ENCODE measurements around the gene BCAR1. TPM values are rescaled to one million over a fixed set of nuclear protein-coding genes. Genes with fewer than 3 reads are reported as not detected.

The BCAR1 gene
- total and polyA plus RNA-seq, 2 of the 13 experiments (the other 11 are each of a cell fraction or from before 2014, with no cell fraction given): 48.1 to 51.7 TPM

DNA sequence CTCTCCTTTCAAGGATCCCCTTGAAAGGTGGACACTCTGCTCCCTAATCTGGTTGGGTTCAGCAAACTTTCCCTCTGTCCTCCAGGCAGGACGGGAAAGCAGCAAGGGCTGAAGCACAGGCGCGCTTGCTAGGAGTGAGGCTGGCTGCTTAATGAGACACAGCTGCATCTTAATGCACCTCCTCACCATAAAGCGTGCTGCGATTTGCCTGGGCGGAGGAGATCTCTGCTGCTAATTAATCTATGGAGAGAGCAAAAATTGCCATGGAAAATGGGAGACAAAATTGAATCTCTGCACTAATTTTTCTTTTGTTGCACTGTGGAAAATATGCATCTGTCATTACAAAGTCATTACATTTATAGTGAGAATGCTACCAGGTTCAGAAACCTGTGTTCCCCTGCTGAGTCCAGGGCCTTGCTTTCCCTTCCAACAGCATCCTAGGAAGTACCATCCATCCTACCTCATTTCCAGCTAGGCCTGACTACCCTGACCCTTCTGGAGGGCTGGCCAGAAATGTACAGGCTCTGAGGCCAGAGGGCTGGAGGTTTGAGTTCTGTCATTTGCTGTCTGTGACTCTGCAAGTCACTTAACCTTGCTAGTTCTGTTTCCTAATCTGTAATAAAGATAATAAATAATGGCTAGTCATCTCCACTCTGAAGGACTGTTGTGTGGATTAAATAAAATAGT is 43.5 kb upstream of the BCAR1 start:
- no peak overlapping the region for H3K9ac ChIP-seq (ENCODE audit: insufficient read depth, low read depth, low read length)
- no peaks in the 10 kb centered on the region for H3K79me2 ChIP-seq (ENCODE audit: insufficient read depth, low read length)
- H3K9me3 ChIP-seq (ENCODE audit: low read length): no peaks in the 10 kb centered on the region
- TF ChIP-seq SRY (CRISPR knock-in tag; IDR thresholded peaks at IDR 0.05) (no peak), ZNF343 (CRISPR knock-in tag; IDR thresholded peaks at IDR 0.05) (no peak), ZNF747 (CRISPR knock-in tag; IDR thresholded peaks at IDR 0.05; ENCODE audit: borderline replicate concordance) (no peak), FOXK1 (CRISPR knock-in tag; IDR thresholded peaks at IDR 0.05; ENCODE audit: borderline replicate concordance, low read depth) (no peak), SSRP1 (CRISPR knock-in tag; IDR thresholded peaks at IDR 0.05) (no peak), NCOA5 (CRISPR knock-in tag; IDR thresholded peaks at IDR 0.05) (no peak)
- TF ChIP-seq, protein P1, sequence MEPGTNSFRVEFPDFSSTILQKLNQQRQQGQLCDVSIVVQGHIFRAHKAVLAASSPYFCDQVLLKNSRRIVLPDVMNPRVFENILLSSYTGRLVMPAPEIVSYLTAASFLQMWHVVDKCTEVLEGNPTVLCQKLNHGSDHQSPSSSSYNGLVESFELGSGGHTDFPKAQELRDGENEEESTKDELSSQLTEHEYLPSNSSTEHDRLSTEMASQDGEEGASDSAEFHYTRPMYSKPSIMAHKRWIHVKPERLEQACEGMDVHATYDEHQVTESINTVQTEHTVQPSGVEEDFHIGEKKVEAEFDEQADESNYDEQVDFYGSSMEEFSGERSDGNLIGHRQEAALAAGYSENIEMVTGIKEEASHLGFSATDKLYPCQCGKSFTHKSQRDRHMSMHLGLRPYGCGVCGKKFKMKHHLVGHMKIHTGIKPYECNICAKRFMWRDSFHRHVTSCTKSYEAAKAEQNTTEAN (CRISPR knock-in tag; conservative IDR thresholded peaks at IDR 0.05): no peak
- H3K27ac ChIP-seq (ENCODE audit: extremely low read length, insufficient read depth, low read length): no peak overlapping the region
- no peak overlapping the region for H2AFZ ChIP-seq (ENCODE audit: low read length)
- peaks cover 15% of the 10 kb centered on the region for H3K4me1 ChIP-seq (ENCODE audit: insufficient read depth, low read length)
- no peak overlapping the region for H3K4me3 ChIP-seq (replicated peaks in 1 of 3; ENCODE audit: insufficient read depth in 1 of 3, low read depth in 2 of 3, low read length in 3 of 3)
- WGBS (ENCODE audit: low lambda C conversion rate): 97% methylated on average over 6 of the region's 6 CpGs
- intact Hi-C loops (cut with micrococcal nuclease; ENCODE audit: unreplicated experiment) (no loop called here), in situ Hi-C loops (cut with HindIII; ENCODE audit: extremely low pct_ligation_motif_present, low pct_unique_long_range_greater_than_20kb) (no loop called here)
- H4K20me1 ChIP-seq (ENCODE audit: insufficient read depth, low read length): no peaks in the 10 kb centered on the region
- no peak for DNase-seq (ENCODE audit: low spot score)
- H3K4me2 ChIP-seq (ENCODE audit: low read depth, low read length): no peak overlapping the region
- FAIRE-seq: no peak
- no peak for ATAC-seq
- BruUV-seq (replicated peaks): no TSS peak
- H3K36me3 ChIP-seq (replicated peaks in 1 of 2; ENCODE audit: control insufficient read depth in 1 of 2, insufficient read depth in 2 of 2, low read length in 2 of 2): peaks cover 46 to 85% of the 10 kb centered on the region in 2 experiments
- POLR2A ChIA-PET: interaction anchor here (1.3 to 4.4 kb wide), 2 partner anchors 10 to 50 kb away, joined by 3 to 21 read pairs; no protein-coding TSS in a partner anchor
- CTCF ChIA-PET (ENCODE audit: low intra/inter-chr PET ratio, low total read pairs): no interaction called here
- no peaks in the 10 kb centered on the region for H3K27me3 ChIP-seq (ENCODE audit: control insufficient read depth in 1 of 2, insufficient read depth in 2 of 2, low read length in 2 of 2)

DNA sequence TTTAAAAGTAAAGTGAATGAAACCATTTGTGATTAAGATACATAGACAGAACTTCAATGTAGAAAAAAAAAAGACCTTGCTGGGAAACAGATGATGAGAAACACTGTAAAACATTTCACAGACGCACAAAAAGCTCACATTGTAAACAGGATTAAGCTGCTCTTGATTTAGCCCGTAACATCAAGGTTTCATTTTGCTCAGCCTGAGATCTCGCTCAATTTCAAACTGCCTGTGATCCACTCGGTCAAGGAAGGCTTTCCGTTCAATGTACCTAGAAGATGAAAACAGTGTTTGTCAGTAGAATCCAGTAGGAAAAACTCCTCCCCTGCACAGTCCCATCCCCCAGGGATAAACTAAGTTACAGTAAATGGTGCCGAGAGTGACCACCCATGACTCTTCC is 42.3 kb upstream of the BCAR1 start:
- H3K9me3 ChIP-seq (ENCODE audit: low read length): no peaks in the 10 kb centered on the region
- peaks cover 22% of the 10 kb centered on the region for H3K4me1 ChIP-seq (ENCODE audit: insufficient read depth, low read length)
- in situ Hi-C loops (cut with HindIII; ENCODE audit: extremely low pct_ligation_motif_present, low pct_unique_long_range_greater_than_20kb): no loop called here
- 98% methylated on average over 6 of the region's 6 CpGs for WGBS (ENCODE audit: low lambda C conversion rate)
- ATAC-seq (no peak), FAIRE-seq (no peak), DNase-seq (ENCODE audit: low spot score) (no peak)
- peaks cover 46 to 79% of the 10 kb centered on the region in 2 experiments for H3K36me3 ChIP-seq (replicated peaks in 1 of 2; ENCODE audit: control insufficient read depth in 1 of 2, insufficient read depth in 2 of 2, low read length in 2 of 2)
- no peak overlapping the region for H3K4me3 ChIP-seq (replicated peaks in 1 of 3; ENCODE audit: insufficient read depth in 1 of 3, low read depth in 2 of 3, low read length in 3 of 3)
- POLR2A ChIA-PET: interaction anchor here (4.4 kb wide), 1 partner anchor 11 kb away, joined by 21 read pairs; no protein-coding TSS in a partner anchor
- no peaks in the 10 kb centered on the region for H3K27me3 ChIP-seq (ENCODE audit: control insufficient read depth in 1 of 2, insufficient read depth in 2 of 2, low read length in 2 of 2)
- H3K27ac ChIP-seq (ENCODE audit: extremely low read length, insufficient read depth, low read length): no peak overlapping the region
- no peak overlapping the region for H2AFZ ChIP-seq (ENCODE audit: low read length)
- BruUV-seq (replicated peaks): no TSS peak
- no peaks in the 10 kb centered on the region for H3K79me2 ChIP-seq (ENCODE audit: insufficient read depth, low read length)
- no peaks in the 10 kb centered on the region for H4K20me1 ChIP-seq (ENCODE audit: insufficient read depth, low read length)
- no peak overlapping the region for H3K4me2 ChIP-seq (ENCODE audit: low read depth, low read length)
- intact Hi-C loops (cut with micrococcal nuclease; ENCODE audit: unreplicated experiment): no loop called here
- CTCF ChIA-PET (ENCODE audit: low intra/inter-chr PET ratio, low total read pairs): no interaction called here
- H3K9ac ChIP-seq (ENCODE audit: insufficient read depth, low read depth, low read length): no peak overlapping the region
- TF ChIP-seq ZNF101 (CRISPR knock-in tag; IDR thresholded peaks at IDR 0.05; ENCODE audit: borderline replicate concordance, low read depth) (no peak), ZNF841 (CRISPR knock-in tag; IDR thresholded peaks at IDR 0.05; ENCODE audit: borderline replicate concordance) (no peak), ZNF816 (CRISPR knock-in tag; IDR thresholded peaks at IDR 0.05; ENCODE audit: borderline replicate concordance) (no peak)
- TF ChIP-seq, protein P2, sequence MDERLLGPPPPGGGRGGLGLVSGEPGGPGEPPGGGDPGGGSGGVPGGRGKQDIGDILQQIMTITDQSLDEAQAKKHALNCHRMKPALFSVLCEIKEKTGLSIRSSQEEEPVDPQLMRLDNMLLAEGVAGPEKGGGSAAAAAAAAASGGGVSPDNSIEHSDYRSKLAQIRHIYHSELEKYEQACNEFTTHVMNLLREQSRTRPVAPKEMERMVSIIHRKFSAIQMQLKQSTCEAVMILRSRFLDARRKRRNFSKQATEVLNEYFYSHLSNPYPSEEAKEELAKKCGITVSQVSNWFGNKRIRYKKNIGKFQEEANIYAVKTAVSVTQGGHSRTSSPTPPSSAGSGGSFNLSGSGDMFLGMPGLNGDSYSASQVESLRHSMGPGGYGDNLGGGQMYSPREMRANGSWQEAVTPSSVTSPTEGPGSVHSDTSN (CRISPR knock-in tag; IDR thresholded peaks at IDR 0.05): no peak

Measured in HepG2 (cell line).